Ureter (tissue), 1 donor: ENCODE results near the gene ATP2A1. TPM values are rescaled to one million over a fixed set of nuclear protein-coding genes. Genes with fewer than 3 reads are reported as not detected.
"Not testable (repeated sequence)": the region's sequence is repeated elsewhere in the genome, so short reads cannot be mapped to it uniquely, and the experiment has no call there.

ENCODE experiments used
- DNase-seq: peaks from one replicate; pipeline ENCODE4 v3.0.0-alpha.2; 2020; ENCODE audit warnings: low spot score
- total RNA-seq: library from RNA; stranded (reverse); gene quantifications from one replicate; pipeline ENCODE4 v1.2.4, GENCODE V29; 2023
- donor health status: DM: yes; HTN: yes; CAD: no.

The ATP2A1 gene
- total RNA-seq, 1 donor from 2014 or later, result 0.75 TPM

GRCh38 chr16:28935924-28936783 lies 57.9 kb downstream of the ATP2A1 start:
- peak; percentile 80 for DNase-seq

- DNase-seq, result no peak
Measured at GRCh38 chr16:28936784-28937155, 58.5 kb downstream of the ATP2A1 start.

- no peak for DNase-seq
Measured at GRCh38 chr16:28937222-28937876, 59.1 kb downstream of the ATP2A1 start.

- DNase-seq, result no peak
Measured at GRCh38 chr16:28938721-28939120, 60.4 kb downstream of the ATP2A1 start.

GRCh38 chr16:28939825-28940224 lies 61.5 kb downstream of the ATP2A1 start:
- DNase-seq, result not testable (repeated sequence)

- no peak for DNase-seq
Measured at GRCh38 chr16:28943281-28943680, 65.0 kb downstream of the ATP2A1 start.

GRCh38 chr16:28946681-28947080 lies 68.4 kb downstream of the ATP2A1 start:
- DNase-seq, result no peak

- peak; percentile 100 for DNase-seq
Measured at GRCh38 chr16:28950648-28951409, 72.5 kb downstream of the ATP2A1 start, which contains the start of gene NFATC2IP. Gene NFATC2IP (plus strand): TSS chr16:28950937. CDS start chr16:28951012, 75 bp downstream.

- DNase-seq, result peak; percentile 51
Measured at GRCh38 chr16:28951410-28951943, 73.2 kb downstream of the ATP2A1 start.

Other genes with a start within 250 kb of the ATP2A1 start
- gene NPIPB8, start 240.4 kb upstream of the ATP2A1 start, total RNA-seq, result 4.4 TPM
- 435 TPM for gene EIF3C, start 167.0 kb upstream of the ATP2A1 start, total RNA-seq
- gene NPIPB9, start 126.7 kb upstream of the ATP2A1 start, total RNA-seq, result 5.8 TPM
- 162 TPM for gene ATXN2L, start 55.5 kb upstream of the ATP2A1 start, total RNA-seq
- gene TUFM, start 32.1 kb upstream of the ATP2A1 start, total RNA-seq, result 150 TPM
- gene SH2B1, start 14.6 kb upstream of the ATP2A1 start, total RNA-seq, result 55.5 TPM
- gene RABEP2, start 46.8 kb downstream of the ATP2A1 start, total RNA-seq, result 26.5 TPM
- not detected for gene CD19, start 53.5 kb downstream of the ATP2A1 start, total RNA-seq
- 43.2 TPM for gene NFATC2IP, start 72.4 kb downstream of the ATP2A1 start, total RNA-seq
- gene SPNS1, start 96.3 kb downstream of the ATP2A1 start, total RNA-seq, result 23.9 TPM
- 11.9 TPM for gene LAT, start 106.6 kb downstream of the ATP2A1 start, total RNA-seq